K562 (cell line): ENCODE data around the gene CTNNBL1. TPM values are rescaled to one million over a fixed set of nuclear protein-coding genes. Genes with fewer than 3 reads are reported as not detected.

Experiments used
- EZH2 ChIP-seq: IDR thresholded peaks from 2 replicates; pipeline ENCODE4 v1.6.1; 2012; ENCODE audit warnings: low read depth, mild to moderate bottlenecking, inconsistent platforms, low read length, borderline replicate concordance
- FIP1L1 ChIP-seq: fragments of 200-400 bp; formaldehyde crosslinking; IDR thresholded peaks from 2 replicates; pipeline ENCODE4 v1.6.1; 2018; ENCODE audit warnings: mild to moderate bottlenecking, low read depth, low read length; ENCODE audit not compliant: poor library complexity, severe bottlenecking
- HSF4 ChIP-seq: fragments of 250-450 bp; sonication (Bioruptor Pico); IDR thresholded peaks from 2 replicates; pipeline ENCODE4 v2.1.2; 2022; ENCODE audit warnings: mild to moderate bottlenecking, moderate library complexity, borderline replicate concordance
- KAT8 ChIP-seq: fragments of 450-650 bp; IDR thresholded peaks from 2 replicates; pipeline ENCODE4 v1.6.1; 2016; ENCODE audit warnings: low read depth, mild to moderate bottlenecking
- MCM5 ChIP-seq: fragments of 450-650 bp; IDR thresholded peaks from 2 replicates; pipeline ENCODE4 v1.6.1; 2016; ENCODE audit warnings: low read depth
- PBX2 ChIP-seq, 2 experiments: IDR thresholded peaks in 1 of 2; conservative IDR thresholded peaks in 1 of 2; 2 replicates each; pipeline ENCODE4 v1.6.1; 2016; ENCODE audit warnings: low read depth in 2 of 2, mild to moderate bottlenecking in 1 of 2, missing compliant biosample characterization in 1 of 2, missing genetic modification characterization in 1 of 2, moderate library complexity in 1 of 2
- PHF8 ChIP-seq: fragments of 200-600 bp; sonication (generic); IDR thresholded peaks from 2 replicates; pipeline ENCODE4 v1.6.1; 2012; ENCODE audit warnings: mixed run types, mild to moderate bottlenecking, inconsistent platforms, low read length, moderate library complexity, borderline replicate concordance
- PPARD ChIP-seq: fragments of 250-450 bp; sonication (Bioruptor Pico); IDR thresholded peaks from 2 replicates; pipeline ENCODE4 v1.8.0; 2022; ENCODE audit warnings: inconsistent platforms, mild to moderate bottlenecking, moderate library complexity
- REST ChIP-seq, 2 experiments: fragments of 450-650 bp; formaldehyde crosslinking in 1 of 2; IDR thresholded peaks; 2 replicates each; pipeline versions ENCODE4 v1.4.0 to v1.6.1; 2014 to 2020; ENCODE audit warnings: mild to moderate bottlenecking in 2 of 2, borderline replicate concordance in 1 of 2, low read depth in 1 of 2
- SNAPC5 ChIP-seq: fragments of 250-450 bp; sonication (Bioruptor Pico); IDR thresholded peaks from 2 replicates; pipeline ENCODE4 v1.8.0; 2021; ENCODE audit warnings: moderate library complexity, mild to moderate bottlenecking, inconsistent platforms
- TOE1 ChIP-seq, 2 experiments: fragments of 450-650 bp in 1 of 2; sonication (generic) in 1 of 2; formaldehyde crosslinking in 1 of 2; IDR thresholded peaks; 2 replicates each; pipeline versions ENCODE4 v1.7.1 to v1.8.0; 2016 to 2022; ENCODE audit warnings: borderline replicate concordance in 2 of 2, mild to moderate bottlenecking in 2 of 2, antibody characterized with exemption in 1 of 2, inconsistent platforms in 1 of 2, low read depth in 1 of 2, missing genetic modification reagents in 1 of 2, moderate library complexity in 1 of 2
- ZNF23 ChIP-seq: fragments of 250-450 bp; sonication (Bioruptor Pico); IDR thresholded peaks from 2 replicates; pipeline ENCODE4 v1.4.0; 2020; ENCODE audit warnings: mild to moderate bottlenecking
- ZNF431 ChIP-seq: sonication (generic); formaldehyde crosslinking; IDR thresholded peaks from 2 replicates; pipeline ENCODE4 v1.8.0; 2022; ENCODE audit warnings: mild to moderate bottlenecking, missing genetic modification reagents
- ZNF561 ChIP-seq: fragments of 450-650 bp; formaldehyde crosslinking; conservative IDR thresholded peaks from 2 replicates; pipeline ENCODE4 v1.4.0; 2020; ENCODE audit warnings: mild to moderate bottlenecking, moderate library complexity
- polyA plus RNA-seq, 8 experiments: library from polyadenylated mRNA; depleted of rRNA in 4 of 8; stranded (reverse) in 5 of 8; unstranded in 3 of 8; fragments of >200 nt; fragmentation: Nextera tagmentation in 2 of 8; fragmentation: Illumina TruSeq in 1 of 8; extraction: Ambion mirVana in 2 of 8; extraction: Trizol in 1 of 8; gene quantifications; 2 replicates each; pipeline versions ENCODE4 v1.2.1 to v1.2.3, GENCODE V29; 2011 to 2014; ENCODE audit warnings: inconsistent platforms in 1 of 8, missing spikeins in 1 of 8
- total RNA-seq, 7 experiments: library from RNA; depleted of rRNA in 6 of 7; stranded (reverse); fragments of >200 nt in 6 of 7; fragmentation: Illumina TruSeq in 2 of 7; extraction: Trizol in 2 of 7; gene quantifications; 2 replicates each; pipeline versions ENCODE4 v1.2.1 to v1.2.3, GENCODE V29; 2011 to 2021; ENCODE audit warnings: low replicate concordance in 1 of 7

CTNNBL1 gene
- total and polyA plus RNA-seq, 9 of the 15 experiments (the other 6 are each of a cell fraction or from before 2014, with no cell fraction given) = 32.4 to 85.6 (median 43.6) TPM

- TF ChIP-seq REST (IDR thresholded peaks at IDR 0.05; ENCODE audit: borderline replicate concordance) (no peak), REST (CRISPR knock-in tag; IDR thresholded peaks at IDR 0.05; ENCODE audit: low read depth) (0 out of 2 replicates have a peak, but pooled peaks have one; percentile 12), FIP1L1 (no peak), MCM5 (no peak), PHF8 (peak; percentile 85; the same call in 1 of the 2 replicates), TOE1 (IDR thresholded peaks at IDR 0.05; ENCODE audit: borderline replicate concordance) (no peak), TOE1 (CRISPR knock-in tag; IDR thresholded peaks at IDR 0.05; ENCODE audit: borderline replicate concordance, low read depth) (no peak), EZH2 (no peak), PBX2 (CRISPR knock-in tag; IDR thresholded peaks at IDR 0.05; ENCODE audit: low read depth) (no peak), PBX2 (tag; conservative IDR thresholded peaks at IDR 0.05; ENCODE audit: low read depth) (no peak), PPARD (no peak), ZNF431 (CRISPR knock-in tag) (no peak), ZNF561 (CRISPR knock-in tag) (no peak), ZNF23 (no peak), SNAPC5 (no peak), KAT8 (no peak), HSF4 (CRISPR knock-in tag) (no peak)
Observed at GRCh38 chr20:37693635-37694626, at the start of gene CTNNBL1 (continued).
